Tongue (tissue), 2 donors: ENCODE data around the gene S100A6. TPM values are rescaled to one million over a fixed set of nuclear protein-coding genes. Genes with fewer than 3 reads are reported as not detected.
"Not testable (repeated sequence)": the region's sequence is repeated elsewhere in the genome, so short reads cannot be mapped to it uniquely, and the experiment has no call there.

Source experiments
- DNase-seq: peaks from one replicate; pipeline ENCODE4 v3.0.0-alpha.2; 2015
- total RNA-seq: library from RNA; depleted of rRNA; stranded (reverse); fragments of >200 nt; gene quantifications from one replicate; pipeline ENCODE4 v1.2.3, GENCODE V29; 2014

Gene S100A6
- total RNA-seq, 1 donor from 2014 or later = 103 TPM

DNA sequence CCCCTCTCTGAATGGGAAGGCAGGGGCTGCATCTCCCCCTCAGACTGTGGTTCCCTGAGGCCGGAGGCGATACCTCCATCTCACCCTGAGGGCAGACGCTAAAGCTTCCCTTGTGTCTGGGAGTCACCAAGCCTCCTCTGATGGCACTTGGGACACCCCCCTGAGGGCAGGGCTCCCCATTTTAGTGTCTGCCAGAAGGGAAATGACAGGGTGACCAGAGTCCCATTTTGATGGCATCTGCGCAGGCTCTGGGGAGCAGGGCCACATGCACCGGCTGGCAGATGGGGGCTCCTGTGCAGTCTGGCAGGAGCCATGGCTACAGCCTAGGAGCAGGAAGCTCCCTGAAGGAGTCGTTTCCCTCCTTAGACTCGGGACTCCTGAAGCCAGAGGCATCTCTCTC lies 28.2 kb upstream of the S100A6 start:
- DNase-seq = no peak

DNA sequence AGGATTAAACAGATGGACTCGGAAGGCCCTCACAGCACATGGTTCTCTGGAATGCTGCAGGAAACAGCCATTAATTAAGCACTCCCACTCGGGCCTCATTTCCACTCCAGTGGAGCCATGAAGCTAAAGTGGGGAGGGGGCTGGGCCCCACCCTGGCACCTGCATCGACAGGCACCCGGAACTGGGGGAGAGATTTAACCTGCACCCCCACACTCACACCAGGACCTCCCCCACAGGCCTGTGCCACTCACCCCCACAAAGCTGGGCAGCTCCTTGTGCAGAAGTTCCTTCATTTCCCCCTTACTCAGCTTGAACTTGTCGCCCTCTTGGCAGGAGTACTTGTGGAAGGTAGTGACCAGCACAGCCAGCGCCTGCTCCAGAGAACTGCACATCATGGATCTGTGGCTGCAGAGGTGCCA lies 27.7 kb upstream of the S100A6 start:
- DNase-seq = no peak

DNA sequence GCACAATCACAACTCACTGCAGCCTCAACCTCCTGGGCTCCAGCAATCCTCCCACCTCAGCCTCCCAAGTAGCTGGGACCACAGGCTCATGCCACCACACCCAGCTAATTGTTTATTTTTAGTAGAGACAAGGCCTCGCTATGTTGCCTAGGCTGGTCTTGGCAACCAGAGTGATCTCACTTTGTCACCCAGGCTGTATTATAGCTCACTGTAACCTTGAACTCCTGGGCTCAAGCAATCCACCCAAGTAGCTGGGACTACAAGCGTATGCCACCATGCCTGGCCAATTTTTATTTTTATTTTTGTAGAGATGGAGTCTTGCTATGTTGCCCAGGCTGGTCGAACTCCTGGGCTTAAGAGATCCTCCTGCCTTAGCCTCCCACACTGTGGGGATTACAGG lies 26.2 kb upstream of the S100A6 start:
- DNase-seq = not testable (repeated sequence)

DNA sequence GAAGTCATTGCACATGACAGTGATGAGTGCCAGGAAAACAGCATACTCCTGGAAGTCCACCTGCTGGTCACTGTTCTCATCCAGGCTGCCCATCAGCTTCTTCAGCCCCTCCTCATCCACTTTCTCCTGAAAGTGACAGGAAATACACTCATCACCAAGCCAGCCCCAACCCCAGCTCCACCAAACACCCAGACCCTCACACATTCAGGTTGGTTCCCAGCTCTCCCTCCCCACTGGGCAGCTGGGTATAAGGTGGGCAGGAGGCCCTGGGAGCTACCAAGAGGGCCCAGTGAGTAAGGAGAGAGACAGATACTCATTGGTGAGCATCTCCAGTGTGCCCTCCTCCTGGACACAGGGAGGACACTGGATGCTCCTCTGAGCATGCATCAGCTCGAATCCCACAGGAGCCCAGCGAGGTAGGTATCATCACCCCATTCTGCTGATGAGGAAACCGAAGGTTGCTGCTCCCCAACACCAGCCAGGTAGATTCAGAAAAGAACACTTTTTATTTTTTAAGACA lies 25.7 kb upstream of the S100A6 start:
- DNase-seq = no peak

DNA sequence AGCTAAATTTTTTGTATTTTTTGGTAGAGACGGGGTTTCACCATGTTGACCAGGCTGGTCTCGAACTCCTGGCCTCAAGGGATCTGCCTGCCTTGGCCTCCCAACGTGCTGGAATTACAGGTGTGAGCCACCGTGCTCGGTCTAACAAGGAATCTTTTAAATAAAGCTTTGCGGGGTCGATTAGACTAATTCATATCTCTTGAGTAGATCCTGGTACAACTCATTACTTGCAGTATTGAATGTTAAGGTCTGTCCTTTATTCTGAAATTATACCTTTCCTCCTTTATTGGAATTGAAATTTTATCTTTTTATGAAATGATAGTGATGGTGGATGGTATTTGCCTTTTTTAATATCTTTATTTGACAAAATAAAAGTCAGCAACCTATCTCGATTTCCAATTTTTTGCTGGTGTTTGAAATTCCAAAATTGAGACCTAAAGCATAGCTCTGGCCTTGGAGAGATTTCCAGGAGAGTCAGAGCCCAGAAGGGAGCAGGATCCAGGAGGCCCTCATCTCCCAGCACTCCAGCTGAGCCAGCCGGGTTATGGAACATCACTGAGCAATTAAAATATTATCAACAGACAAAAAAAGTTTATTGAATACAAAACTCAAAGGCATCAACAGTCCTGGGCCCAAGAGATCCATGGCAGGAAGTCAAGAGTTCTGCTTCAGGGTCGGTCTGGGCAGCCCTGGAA lies 25.1 kb upstream of the S100A6 start:
- no peak for DNase-seq

DNA sequence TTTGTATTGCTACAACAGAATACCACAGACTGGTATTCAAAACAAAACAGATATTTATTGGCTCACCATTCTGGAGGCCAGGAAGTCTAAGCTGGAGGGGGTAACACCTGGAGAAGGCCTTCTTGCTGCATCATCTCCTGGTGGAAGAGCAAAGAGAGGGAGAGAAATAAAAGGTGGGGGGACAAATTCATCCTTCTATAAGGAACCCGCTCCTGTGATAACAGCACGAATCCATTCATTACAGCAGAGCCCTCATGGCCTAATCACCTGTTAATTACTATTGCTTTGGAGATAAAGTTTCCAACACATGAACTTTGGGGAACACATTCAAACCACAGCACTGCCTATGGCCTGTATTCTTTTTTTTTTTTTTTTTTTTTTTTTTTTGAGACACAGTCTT lies 24.4 kb upstream of the S100A6 start:
- no peak for DNase-seq

DNA sequence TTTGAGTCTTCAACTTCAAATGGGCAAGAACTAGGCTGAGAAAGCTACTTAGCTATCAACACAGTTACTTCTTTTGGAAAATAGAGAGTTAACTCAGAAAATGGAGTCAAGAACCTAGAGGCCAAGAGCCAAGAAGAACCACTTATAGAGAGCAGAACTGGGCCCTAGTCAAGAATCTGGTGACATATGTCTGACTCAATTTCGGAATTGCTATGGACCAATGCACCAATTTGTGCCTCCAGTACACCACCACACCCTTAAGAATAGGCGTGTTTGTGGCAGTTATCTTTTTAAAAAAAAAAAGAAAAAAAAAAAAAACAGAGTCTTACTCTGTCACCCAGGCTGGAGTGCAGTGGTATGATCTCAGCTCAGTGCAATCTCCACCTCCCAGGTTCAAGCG lies 22.1 kb upstream of the S100A6 start:
- no peak for DNase-seq

DNA sequence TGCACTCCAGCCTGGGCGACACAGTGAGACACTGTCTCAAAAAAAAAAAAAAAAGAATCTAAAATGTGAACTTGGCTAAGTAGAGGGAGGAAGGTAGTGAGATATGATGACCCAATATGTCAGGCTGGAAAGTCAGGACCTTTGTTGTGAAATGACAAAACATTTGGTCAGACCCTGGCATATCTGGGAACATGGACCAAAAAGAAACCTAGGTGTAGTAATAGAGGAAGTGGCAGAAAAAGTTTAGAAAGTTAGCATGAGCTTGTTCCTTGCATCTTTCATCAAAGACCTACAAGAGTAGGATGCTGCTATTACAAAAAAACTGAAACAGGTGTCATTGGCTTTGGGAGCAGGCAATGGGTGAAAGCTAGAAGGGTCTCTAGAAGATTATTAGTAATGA lies 20.6 kb upstream of the S100A6 start:
- DNase-seq = no peak

DNA sequence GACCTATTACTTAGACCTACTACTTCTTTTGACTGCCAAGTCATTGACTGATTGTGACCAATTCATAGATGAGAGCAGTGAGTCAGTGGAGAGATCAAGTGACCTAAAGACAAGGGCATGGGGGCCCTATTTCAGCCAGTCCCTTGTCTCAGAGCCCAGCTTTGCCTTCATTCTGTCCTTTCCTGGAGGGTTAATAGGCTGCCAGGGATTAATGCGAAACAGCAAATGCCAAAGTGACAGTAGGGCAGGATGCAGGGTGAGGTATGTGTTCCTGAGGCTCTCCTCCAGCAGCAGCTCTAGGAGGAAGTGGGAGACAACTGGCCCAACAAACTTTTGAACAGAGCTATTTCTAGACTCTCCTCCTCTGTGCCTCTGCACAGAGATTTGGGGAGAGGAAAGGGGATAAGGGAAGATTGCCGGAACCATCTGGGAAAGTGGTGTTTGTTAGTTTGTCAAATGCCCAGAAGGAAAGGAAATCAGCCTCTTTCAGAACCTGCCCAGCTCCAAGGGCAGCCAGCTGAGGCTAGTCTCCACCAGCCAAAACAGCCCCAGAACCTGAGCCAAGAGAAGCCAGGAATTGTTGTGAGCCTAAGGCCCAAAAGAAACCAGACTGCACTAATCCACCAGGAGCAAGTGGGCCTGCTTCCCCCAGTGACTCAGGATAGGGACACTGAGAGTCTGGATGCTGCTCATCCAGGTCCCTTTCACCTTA lies 18.2 kb upstream of the S100A6 start:
- peak; percentile 43 for DNase-seq

DNA sequence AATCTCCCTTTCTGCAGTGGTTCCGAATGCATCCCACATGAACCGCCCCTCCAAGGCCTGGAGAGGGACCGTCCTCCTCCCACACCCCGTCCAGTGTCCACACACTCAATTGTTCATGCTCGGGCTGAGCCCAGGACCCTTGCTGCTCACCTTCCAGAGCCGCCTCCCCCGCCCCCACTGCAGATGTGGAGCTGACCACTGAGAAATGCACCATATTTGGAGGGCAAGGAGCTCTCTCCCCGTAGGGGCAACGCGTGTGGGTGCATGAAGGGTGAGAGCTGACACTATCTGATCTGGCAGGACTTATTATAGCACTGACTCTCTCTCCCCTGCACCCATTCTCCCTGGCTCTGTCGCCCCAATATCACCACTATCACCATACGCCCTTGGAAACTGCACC lies 17.3 kb upstream of the S100A6 start:
- no peak for DNase-seq

DNA sequence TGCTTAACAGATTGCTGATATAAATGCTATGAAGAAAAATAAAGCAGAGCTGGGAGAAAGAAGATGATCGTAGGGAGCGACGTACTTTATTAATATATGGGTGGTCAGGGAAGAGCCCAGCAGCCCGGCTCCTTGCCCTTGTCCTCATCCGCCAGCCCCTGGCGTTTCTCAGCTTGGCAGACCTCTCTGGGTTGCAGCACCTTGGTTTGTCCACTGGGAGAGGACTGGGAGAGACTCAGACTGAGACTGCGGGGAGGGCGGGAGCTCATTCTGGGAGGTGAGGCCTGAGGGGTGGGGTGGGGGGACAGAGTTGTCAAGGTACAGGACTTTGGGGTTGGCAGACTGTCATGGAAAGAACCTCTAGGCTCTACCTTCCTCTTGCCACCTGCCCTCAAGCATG lies 16.5 kb upstream of the S100A6 start:
- no peak for DNase-seq

DNA sequence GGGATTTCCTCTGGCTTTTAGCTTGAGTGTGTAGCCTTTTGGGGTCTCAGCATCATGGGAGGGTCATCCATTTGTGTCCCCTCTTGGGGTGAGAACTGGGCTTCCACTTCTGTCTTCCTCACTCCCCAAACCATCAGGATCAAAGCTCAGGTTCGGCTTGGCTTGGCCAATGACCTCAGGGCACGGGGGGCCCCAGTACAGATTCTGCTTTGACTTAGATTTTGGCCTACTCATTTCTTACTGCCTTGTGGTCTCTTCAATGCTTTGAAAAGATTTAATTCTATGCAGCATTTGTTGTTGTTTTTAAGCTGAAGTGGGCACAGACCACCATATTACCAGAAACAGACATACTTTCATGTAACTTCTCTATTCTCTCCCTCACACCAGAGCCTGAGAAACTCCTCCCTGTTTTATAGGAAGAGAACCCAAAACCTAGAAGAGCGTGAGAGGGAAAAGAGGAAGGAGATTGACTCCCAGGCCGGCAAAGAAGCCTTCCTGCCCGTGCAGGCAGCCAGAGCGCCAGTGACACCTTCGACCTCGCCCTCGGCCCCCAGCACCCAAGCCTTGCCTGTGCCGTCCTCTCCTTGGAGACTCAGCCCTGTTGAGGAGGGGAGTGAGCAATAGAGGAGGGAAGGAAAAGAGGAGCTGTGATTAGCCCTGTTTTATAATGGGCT lies 15.2 kb upstream of the S100A6 start:
- DNase-seq = no peak

DNA sequence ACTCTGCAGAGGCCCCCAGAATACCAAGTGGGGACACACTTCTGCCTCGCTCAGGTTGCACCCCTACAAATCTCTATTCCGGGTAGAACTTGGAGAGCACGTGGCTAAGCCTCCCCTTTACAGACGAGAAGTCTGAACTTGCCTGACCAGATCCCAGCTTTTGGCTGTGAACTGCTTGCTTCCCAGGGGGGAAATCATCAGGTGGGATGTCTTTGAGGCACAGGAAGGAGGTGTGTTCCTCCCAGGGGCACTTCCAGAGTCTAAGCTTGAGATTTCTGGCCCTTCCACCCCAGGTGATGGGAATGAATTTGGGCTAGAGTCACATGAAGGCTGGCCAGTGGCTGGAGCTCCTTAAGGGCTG lies 14.6 kb upstream of the S100A6 start:
- DNase-seq = no peak

DNA sequence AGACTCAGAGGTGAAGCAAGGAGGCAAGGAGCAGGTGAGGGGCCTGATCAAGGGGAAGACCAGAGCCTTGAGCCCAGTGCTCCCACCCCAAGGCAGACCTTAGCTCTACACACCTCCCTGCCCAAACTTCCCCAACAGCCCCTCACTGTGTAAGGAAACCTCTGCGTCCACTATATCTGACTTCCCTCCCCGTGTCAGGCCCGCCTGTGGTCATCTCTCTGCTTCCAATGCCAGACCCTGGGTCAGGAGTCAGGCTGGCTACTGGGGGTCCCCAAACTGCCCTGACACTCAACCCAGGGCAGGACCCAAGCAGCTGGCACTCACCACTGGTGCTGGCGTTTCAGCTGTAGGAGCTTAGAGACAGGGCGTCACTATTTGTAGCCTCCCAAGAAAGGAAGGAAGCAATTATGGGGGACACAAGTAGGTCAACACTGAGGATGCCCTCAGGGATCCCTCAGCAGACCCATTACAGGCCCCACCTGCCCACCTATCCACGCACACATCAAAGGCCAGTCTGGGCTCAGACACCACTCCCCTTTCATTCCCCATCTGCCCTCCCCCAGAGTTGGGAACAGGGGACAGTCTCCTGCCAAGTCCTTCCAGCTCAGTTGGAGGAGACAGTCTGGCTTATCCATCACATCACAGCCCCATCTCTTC lies 14.1 kb upstream of the S100A6 start:
- DNase-seq = no peak

DNA sequence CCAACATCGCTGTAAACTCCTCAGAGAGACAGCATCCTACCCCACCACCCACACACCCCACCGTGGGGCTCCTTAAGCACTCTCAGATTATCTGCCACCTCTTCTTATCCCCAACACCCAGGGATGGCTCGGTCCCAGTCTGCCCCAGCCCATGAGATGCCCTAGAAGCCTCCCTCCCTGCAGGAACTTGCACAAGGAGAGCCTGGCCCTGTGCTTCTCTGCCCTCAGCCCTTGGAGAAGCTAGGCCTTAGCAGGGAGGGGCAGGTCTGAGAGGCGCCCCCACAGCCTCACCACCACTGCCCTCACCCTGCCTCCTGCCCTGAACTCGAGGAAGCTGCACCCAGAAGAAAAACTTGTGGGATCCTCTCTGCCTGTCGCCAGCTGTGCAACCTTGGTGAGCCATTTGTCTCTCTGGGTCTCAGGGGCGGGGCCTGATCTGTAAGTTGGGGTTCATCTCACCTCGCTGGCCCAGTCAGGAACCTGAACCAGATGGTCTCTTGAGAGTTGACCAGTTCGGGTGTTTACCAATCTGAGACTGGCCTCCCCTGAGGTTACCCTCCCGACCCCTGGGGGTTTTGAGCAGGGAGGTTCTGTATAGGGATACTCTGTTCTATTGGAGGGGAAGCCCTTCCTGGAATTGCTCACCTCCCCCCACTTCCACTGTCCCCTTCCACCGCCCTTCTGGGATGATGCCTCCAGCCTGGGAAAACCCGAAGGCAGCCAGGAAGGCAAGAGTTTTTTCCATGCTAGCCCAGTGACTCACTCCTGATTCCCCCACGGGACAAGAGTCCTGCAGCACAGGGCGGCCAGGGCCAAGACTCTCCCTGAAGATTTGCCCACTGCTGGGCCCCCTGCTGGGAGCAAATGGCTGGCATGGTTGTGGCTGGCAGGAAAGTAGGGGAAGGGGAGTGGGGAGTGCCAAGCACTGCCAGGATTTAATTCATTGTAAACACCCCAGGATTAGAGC lies 13.2 kb upstream of the S100A6 start, which contains the start of gene S100A3:
Gene S100A3 (minus strand): TSS at position 537 of the 967 bp plus-strand sequence. CDS start 773 bp downstream, outside the sequence.
- DNase-seq = no peak

DNA sequence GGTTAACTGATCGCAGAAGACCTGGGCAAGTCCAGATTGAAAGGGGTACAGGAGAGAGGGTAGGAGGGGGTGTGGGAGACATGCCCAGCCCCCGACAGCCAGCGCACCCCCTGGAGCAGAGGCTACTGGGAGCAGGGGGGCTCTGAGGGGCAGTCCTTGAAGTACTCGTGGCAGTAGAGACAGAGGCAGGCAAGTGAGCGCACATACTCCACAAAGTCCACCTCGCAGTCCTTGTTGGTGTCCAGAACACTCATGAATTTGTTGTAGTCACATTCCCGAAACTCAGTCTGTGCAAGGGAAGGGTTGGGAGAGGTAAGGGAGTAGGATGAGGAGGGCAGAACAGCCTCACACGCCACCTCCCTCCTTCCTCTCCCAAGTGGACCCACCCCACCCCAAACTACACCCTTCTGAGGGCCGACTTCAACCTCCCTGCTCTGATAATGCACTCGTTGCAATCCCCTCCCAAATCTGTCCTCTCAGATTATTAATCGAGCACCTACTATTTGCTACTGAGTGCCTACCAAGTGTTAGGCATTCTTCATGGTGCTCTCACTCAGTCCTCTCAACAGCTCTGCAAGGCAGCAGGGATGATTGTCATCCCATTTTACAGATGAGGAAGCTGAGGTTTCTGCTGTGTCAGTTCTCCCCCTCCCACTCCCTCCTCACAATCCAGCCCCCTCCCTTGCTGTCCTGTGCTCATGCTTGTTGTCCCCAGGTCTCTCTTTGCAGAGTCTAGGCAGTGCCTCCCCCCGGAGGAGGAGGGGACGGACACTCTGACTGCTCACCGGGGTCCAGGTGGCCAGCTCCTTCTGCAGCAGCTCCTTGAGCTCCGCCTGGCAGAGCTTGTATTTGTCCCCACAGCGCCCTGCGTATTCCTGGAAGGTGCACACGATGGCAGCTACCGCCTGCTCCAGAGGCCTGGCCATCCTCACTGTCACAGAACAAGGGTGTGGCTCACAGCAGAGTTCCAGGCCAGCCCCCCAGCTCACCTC lies 12.1 kb upstream of the S100A6 start:
- DNase-seq = no peak

DNA sequence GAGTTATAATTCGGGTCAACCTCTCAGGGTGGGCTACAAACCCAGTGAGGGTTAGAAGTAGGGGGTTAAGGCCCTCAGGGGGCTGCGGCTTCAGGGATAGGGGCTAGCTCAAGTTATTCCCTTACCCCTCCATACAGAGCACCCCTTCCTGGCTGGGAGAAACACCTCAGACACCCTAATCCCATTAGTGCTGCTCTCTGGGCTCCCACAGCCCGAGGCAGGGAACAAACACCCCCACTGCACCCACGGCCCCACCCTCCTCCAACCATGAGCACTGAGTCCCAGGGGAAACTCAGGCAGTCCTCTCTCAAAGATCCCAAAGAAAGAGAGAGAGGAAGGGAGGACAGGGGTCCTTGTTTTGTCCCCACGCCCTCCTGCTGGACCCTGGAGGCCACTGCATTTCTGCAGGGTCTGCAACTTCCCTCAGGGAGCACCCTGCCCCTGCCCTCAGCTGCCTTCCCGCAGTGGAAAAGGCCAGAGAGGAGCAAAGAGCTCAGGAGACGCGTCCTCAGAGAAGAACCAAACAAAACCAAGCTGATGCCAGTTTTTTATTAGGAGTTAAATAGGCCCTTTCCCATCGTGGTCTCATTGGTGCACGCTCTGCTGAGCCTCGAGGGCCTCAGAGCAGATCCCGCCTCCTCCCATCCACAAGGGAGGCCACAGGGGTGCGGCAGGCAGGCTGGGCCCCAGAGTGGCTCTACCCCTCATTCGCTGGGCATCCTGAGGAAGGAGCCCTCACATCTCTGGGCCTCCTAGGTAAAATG lies 11.2 kb upstream of the S100A6 start:
- DNase-seq = no peak

DNA sequence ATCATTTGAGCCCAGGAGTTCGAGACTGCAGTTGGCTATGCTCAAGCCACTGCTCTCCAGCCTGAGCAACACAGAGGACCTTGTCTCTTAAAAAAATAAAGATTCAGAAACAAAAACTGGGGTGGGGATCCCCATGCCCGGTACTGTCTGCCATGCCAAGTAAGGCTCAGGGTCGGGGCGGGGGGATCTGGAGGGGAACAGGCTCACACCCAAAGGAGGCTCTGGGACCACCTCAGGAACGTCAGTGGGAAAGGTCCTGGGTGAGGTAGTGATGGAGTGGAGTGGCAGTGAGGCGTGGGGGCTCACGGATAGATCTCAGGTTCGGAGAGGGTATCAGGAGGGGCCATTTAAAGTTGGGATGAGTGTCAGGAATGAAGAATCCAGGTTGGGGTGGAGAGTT lies 10.6 kb upstream of the S100A6 start:
- no peak for DNase-seq
